Muscle layer of duodenum (tissue), 2 donors: ENCODE results near the gene CADM2.

Experiments
- H3K27ac ChIP-seq: one replicate; pipeline ENCODE4 v1.7.0; 2013; ENCODE audit warnings: mild to moderate bottlenecking, low read length
- H3K27me3 ChIP-seq: one replicate; pipeline ENCODE4 v1.7.0; 2013; ENCODE audit warnings: low read depth, mild to moderate bottlenecking, control low read depth, low read length
- H3K36me3 ChIP-seq, 2 donors: one replicate each; pipeline ENCODE4 v1.7.0; 2013; ENCODE audit warnings: low read length in 2 of 2, control low read depth in 1 of 2, mild to moderate bottlenecking in 1 of 2; ENCODE audit not compliant: insufficient read depth in 2 of 2, control insufficient read depth in 1 of 2
- H3K4me1 ChIP-seq, 2 donors: one replicate each; pipeline ENCODE4 v1.7.0; 2013; ENCODE audit warnings: low read length in 2 of 2, mild to moderate bottlenecking in 2 of 2, control low read depth in 1 of 2, moderate library complexity in 1 of 2; ENCODE audit not compliant: insufficient read depth in 2 of 2, control insufficient read depth in 1 of 2
- H3K4me3 ChIP-seq, 2 donors: one replicate each; pipeline ENCODE4 v1.7.0; 2013; ENCODE audit warnings: low read length in 2 of 2, low read depth in 1 of 2, mild to moderate bottlenecking in 1 of 2
- H3K9me3 ChIP-seq, 2 donors: one replicate each; pipeline ENCODE4 v1.7.0; 2013; ENCODE audit warnings: low read length in 2 of 2, control low read depth in 1 of 2, mild to moderate bottlenecking in 1 of 2; ENCODE audit not compliant: control insufficient read depth in 1 of 2
- donor health status: healthy.

The CADM2 gene

DNA sequence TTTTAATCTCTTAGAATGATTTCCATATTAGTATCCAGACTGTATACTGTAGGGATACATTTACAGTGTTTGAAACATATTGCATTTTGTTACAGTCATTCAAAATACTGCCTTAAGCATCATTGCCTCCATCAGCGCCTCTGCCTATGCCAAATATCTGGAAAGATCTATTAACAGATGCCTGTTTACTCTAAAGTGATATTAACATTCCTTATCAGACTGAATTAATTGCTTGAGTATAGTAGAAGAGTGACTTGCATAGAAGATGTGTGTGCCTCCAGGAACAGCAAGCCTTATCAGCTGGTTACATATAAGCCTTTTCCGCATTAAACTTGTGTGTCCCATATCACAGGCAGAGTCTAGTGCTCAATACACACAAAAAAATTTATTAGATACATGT is 379.1 kb downstream of the CADM2 start:
- H3K9me3 ChIP-seq: no peaks in the 10 kb centered on the region
- H3K27ac ChIP-seq: no peak overlapping the region
- no peaks in the 10 kb centered on the region for H3K27me3 ChIP-seq
- no peaks in the 10 kb centered on the region for H3K4me1 ChIP-seq
- H3K4me3 ChIP-seq: no peak overlapping the region
- H3K36me3 ChIP-seq: no peaks in the 10 kb centered on the region

DNA sequence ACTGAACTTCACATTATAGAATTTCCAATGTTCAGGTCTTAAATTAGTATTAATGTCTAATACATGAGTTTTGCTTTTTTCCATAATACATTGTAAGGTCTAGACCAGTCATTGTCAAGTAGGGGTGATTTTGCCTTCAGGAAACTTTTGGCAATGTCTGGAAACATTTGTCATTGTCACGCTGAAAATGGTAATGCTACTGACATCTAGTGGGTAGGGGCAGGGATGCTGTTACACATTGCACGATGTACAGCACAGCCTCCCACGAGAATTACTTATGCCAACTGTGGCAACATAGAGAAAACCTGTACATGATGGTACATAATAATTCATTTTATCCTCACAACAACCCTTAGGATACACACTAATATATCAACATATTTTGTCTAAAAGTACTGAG is 384.1 kb downstream of the CADM2 start:
- Histone ChIP-seq H3K27me3 (no peaks in the 10 kb centered on the region), H3K4me1 (no peaks in the 10 kb centered on the region), H3K36me3 (no peaks in the 10 kb centered on the region), H3K9me3 (no peaks in the 10 kb centered on the region), H3K27ac (no peak overlapping the region), H3K4me3 (no peak overlapping the region)

DNA sequence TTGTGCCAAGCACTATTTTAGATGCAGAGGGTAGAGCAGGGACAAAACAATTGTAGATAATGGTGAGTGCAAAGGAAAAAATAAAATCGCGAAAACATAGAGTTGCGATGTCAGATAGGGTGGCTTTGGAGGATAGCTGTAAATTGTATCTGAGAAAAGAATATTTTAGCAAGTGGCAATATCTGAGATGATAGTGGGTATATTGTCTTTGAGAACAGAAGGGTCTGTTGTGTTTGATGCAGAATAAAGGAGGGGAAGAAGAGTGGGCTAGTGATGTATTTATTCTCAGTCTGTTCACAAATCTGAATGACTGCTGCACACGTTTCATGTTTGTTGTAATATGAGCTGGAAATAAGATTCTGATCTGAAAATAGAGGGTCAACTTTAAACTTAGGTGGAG is 396.8 kb downstream of the CADM2 start:
- H3K27me3 ChIP-seq: no peaks in the 10 kb centered on the region
- H3K27ac ChIP-seq: no peak overlapping the region
- H3K36me3 ChIP-seq: no peaks in the 10 kb centered on the region
- H3K9me3 ChIP-seq: no peaks in the 10 kb centered on the region
- no peak overlapping the region for H3K4me3 ChIP-seq
- no peaks in the 10 kb centered on the region for H3K4me1 ChIP-seq

DNA sequence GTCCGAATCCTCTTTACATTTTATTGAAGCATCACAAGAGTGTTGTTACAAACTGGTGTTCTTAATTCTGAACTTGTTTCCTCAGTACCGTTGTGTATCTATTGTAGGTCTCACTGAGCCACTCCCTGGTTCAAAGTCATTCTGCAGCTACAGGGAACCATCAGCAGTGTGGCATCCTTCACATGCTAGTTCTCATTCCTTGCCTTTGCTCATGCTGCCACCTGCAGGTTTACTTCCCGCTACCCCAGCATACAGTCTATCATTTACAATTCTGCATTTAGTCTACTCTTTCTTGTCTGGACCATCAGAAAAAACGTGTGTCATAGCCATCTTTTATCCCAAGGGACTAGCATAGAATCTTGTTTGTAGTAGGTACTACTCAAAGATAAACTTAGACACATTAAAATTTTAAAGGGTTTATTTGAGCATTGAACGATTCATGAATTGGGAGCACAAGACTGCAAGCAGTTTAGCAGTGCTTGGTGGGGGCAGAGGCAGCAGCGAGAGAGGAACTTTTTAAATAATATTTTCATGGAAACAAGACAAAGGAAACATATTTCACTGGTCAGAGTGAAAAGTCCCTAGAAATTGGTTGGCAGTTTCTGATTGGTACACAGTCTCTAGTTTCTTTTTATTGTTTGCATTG is 402.1 kb downstream of the CADM2 start:
- Histone ChIP-seq H3K27me3 (no peaks in the 10 kb centered on the region), H3K36me3 (no peaks in the 10 kb centered on the region), H3K4me1 (no peaks in the 10 kb centered on the region), H3K4me3 (no peak overlapping the region), H3K27ac (no peak overlapping the region), H3K9me3 (no peaks in the 10 kb centered on the region)

DNA sequence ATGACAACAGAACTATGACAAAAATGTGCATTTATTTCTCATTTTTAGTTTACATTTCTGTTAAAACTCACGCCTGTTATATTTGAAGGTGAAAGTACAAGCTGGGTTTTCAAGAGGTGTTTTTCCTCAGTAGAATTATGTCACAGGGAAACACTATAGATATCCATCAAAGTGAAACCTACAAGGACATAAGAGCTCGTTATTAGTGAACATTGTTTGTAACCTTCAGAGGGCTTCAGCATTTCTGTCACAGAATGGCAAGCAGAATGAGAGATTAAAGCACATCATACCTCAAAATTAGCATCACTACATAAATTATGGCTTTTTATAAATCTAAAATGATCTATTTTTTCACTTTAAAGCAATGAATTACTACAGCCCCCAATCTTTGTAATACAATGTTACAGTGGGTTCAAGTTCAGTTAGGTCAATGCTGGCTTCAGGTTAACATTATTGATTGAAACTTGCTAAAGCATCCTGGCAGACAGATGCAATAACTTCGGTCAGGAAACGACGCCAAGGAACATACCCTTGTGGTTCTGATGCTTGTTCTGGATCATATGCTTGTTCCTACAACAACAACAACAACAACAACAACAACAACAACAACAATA is 405.6 kb downstream of the CADM2 start:
- Histone ChIP-seq H3K4me1 (no peaks in the 10 kb centered on the region), H3K36me3 (no peaks in the 10 kb centered on the region), H3K9me3 (no peaks in the 10 kb centered on the region), H3K27me3 (no peaks in the 10 kb centered on the region), H3K27ac (no peak overlapping the region), H3K4me3 (no peak overlapping the region)

DNA sequence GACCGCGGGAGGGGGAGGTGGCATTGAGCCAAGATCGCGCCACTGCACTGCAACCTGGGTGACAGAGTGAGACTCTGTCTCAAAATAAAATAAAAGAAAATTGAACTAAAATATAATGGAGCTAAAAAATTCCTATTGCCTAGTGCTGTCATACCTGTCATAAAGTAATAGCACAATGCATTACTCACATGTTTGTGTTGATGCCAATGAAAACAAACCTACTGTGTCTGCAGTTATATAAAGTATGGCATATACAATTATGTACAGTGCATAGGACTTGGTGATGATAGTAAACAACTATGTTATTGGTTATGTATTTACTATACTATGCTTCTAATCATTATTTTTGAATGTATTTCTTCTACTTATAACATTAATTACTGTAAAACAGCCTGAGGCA is 411.6 kb downstream of the CADM2 start:
- H3K4me1 ChIP-seq: no peaks in the 10 kb centered on the region
- H3K9me3 ChIP-seq: no peaks in the 10 kb centered on the region
- H3K4me3 ChIP-seq: no peak overlapping the region
- H3K27ac ChIP-seq: no peak overlapping the region
- H3K36me3 ChIP-seq: no peaks in the 10 kb centered on the region
- H3K27me3 ChIP-seq: no peaks in the 10 kb centered on the region

DNA sequence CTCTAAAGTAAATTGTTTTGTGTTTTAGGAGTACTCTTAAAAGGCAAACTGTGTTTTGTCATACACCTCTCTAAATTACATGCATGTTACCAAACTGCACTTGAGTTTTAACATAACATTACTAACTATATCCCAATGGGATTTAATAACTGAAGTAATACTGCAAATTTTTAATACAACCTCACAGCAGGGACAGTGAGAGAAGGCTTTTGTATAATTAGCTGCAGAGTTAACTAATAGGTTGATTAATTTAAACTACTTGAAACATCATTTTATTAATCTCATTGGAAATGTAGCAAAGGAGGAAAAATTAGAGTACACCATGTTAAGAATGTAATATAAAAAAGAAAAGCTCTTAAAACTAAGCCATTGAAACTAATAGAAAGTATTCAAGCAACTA is 417.3 kb downstream of the CADM2 start:
- Histone ChIP-seq H3K9me3 (no peaks in the 10 kb centered on the region), H3K27ac (no peak overlapping the region), H3K36me3 (no peaks in the 10 kb centered on the region), H3K4me1 (no peaks in the 10 kb centered on the region), H3K4me3 (no peak overlapping the region), H3K27me3 (no peaks in the 10 kb centered on the region)

DNA sequence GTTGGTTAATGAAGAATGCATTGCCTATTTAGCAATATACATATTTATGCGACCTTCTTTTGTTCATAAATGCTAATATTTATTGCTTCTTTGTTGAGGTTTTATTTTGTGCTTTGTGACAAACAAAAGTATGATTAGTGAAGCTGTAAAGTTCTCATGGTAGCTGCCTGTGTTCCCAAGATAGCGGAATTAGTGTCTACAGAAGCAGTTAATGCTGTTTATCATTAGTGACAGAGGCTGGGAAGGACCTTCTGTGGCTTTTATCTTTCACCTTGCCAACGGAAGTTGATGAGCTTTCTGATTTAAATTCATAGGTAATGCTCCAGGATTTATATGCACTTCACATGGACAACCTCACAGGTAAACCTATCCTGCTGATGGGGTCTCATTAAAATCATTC is 418.3 kb downstream of the CADM2 start:
- H3K27me3 ChIP-seq: no peaks in the 10 kb centered on the region
- H3K4me1 ChIP-seq: no peaks in the 10 kb centered on the region
- no peaks in the 10 kb centered on the region for H3K9me3 ChIP-seq
- H3K36me3 ChIP-seq: no peaks in the 10 kb centered on the region
- H3K4me3 ChIP-seq: no peak overlapping the region
- H3K27ac ChIP-seq: no peak overlapping the region

DNA sequence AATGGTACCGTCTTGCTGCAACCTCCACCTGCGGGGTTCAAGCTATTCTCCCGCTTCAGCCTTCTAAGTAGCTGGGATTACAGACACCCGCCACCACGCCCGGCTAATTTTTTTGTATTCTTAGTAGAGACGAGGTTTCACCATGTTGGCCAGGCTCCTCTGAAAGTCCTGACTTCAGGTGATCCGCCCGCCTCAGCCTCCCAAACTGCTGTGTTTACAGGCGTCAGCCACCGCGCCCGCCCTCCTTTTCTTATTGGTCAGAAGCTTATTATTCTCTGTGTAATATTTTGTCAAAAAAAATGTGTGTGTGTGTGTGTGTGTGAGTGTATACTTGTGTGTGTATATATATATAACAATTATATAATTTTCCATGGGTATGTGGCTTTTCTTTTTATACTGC is 425.6 kb downstream of the CADM2 start:
- Histone ChIP-seq H3K4me3 (no peak overlapping the region), H3K27me3 (no peaks in the 10 kb centered on the region), H3K9me3 (no peaks in the 10 kb centered on the region), H3K36me3 (no peaks in the 10 kb centered on the region), H3K27ac (no peak overlapping the region), H3K4me1 (no peaks in the 10 kb centered on the region)

DNA sequence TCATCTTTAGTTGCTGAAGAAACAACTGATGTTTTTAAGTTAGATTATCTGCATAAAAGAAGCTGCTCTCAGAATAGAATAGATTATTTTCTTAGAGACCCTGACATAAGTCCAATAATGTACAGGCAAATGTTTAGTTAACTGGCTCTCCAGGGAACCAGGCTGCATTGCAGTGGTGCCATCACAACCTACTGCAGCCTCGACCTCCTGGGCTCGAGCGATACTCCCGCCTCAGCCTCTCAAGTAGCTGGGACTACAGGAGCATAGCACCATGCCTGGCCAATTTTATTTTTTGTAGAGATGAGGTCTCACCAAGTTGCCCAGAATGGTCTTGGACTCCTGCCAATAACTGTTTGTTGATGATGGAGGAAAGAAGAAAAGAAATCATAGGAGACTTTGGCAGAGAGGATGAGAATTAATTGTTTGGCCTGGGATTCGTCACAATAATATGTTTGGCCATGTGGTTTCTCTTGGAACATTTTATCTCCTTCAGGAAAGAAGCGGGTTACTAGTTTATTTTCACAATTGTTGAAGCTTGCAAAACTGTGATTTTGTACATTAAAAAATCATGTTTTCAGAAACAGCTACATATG is 429.2 kb downstream of the CADM2 start:
- Histone ChIP-seq H3K9me3 (no peaks in the 10 kb centered on the region), H3K27me3 (no peaks in the 10 kb centered on the region), H3K36me3 (no peaks in the 10 kb centered on the region), H3K27ac (no peak overlapping the region), H3K4me3 (no peak overlapping the region), H3K4me1 (no peaks in the 10 kb centered on the region)

DNA sequence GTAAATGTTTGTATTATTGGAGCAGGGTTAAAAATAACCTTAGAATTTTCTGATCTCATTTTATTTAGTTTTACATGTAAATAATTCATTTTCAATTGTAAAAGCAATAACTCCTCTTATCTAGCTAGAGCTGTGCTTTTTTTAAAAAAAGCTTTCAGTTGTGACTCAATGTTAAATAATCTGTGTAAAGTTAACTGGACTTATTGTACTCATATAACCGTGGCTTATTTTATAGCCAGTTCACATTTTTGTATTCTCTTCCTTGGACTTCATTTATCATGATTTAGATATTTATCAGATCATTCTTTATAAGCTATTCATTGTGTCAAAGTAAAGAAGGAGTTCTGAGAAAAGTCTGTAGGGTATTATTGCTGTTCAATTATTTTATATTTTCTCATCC is 435.6 kb downstream of the CADM2 start:
- no peak overlapping the region for H3K4me3 ChIP-seq
- no peaks in the 10 kb centered on the region for H3K4me1 ChIP-seq

DNA sequence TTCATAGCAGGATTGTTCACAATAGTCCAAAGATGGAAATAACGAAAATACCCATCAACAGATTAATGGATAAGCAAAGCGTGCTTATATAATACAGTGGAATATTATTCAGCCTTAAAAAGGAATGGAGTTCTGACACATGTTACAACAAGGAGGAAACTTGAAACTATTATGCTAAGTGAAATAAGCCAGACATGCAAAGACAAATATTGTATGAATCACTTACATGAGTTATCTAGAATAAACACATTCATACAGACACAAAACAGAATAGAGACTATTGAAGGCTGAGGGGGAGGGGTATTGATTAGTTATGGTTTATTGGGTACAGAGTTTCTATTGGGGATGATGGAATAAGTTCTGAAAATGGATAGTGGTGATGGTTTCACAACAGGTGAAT is 438.6 kb downstream of the CADM2 start:
- Histone ChIP-seq H3K9me3 (no peaks in the 10 kb centered on the region), H3K4me3 (no peak overlapping the region), H3K27ac (no peak overlapping the region), H3K27me3 (no peaks in the 10 kb centered on the region), H3K36me3 (no peaks in the 10 kb centered on the region), H3K4me1 (no peaks in the 10 kb centered on the region)

More for the DNA sequence above, 435.6 kb downstream of the CADM2 start:
- H3K27ac ChIP-seq: no peak overlapping the region
- H3K9me3 ChIP-seq: no peaks in the 10 kb centered on the region
- H3K36me3 ChIP-seq: no peaks in the 10 kb centered on the region
- no peaks in the 10 kb centered on the region for H3K27me3 ChIP-seq
